Activated gamma-delta T cell treated with anti-CD3 and anti-CD28 coated beads, Interleukin-2, amount 50 U/mL, for 16 hours (primary cell): ENCODE results near the gene CFAP97.
"Not testable (repeated sequence)": the region's sequence is repeated elsewhere in the genome, so short reads cannot be mapped to it uniquely, and the experiment has no call there.

Experiments used
- DNase-seq: peaks from one replicate; pipeline ENCODE4 v3.0.0-alpha.2; 2020; ENCODE audit warnings: low read depth

Gene CFAP97

DNA sequence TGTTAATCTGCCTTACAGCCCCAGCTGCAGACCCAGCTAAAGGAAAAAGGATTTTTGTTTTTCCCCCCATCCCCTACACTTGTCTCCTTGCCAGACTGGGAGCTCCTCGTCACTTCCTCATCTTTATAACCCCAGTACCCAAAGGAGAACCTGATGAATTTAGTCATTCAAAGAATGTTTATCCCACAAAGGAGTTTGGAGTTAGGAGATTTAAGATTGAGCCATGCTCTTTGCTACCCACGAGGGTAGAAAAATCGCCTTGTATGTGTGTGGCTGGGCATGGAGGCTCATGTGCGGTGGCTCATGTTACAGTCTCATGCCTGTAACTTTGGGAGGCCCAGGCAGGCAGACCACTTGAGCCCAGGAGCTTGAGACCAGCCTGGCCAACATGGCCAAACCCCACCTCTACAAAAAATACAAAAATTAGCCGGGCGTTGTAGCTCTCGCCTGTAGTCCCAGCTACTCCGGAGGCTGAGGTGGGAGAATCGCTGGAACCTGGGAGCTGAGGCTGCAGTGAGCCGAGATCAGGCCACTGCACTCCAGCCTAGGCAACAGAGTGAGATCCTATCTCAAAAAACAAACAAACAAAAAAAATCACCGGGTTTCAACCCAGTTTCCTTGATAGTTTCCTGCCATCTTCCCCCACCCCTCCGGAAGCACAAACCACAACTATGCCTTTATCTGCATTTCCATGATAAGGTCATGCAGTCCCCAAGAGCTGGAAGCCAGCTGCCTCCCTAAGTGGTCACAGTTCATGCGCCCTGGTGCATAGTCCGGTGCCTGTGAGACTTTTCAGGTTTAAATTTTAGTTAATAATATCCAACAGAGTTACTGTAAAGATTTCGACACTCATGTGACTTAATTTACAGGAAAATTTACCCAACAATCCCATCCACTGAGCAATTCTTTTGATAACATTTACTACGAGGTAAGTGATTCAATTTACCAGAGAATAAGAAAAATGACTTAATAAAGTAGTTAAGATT lies 1.5 kb downstream of the CFAP97 start:
- no peak for DNase-seq

- not testable (repeated sequence) for DNase-seq
Observed at GRCh38 chr4:185198189-185198588, 5.6 kb downstream of the CFAP97 start.

DNA sequence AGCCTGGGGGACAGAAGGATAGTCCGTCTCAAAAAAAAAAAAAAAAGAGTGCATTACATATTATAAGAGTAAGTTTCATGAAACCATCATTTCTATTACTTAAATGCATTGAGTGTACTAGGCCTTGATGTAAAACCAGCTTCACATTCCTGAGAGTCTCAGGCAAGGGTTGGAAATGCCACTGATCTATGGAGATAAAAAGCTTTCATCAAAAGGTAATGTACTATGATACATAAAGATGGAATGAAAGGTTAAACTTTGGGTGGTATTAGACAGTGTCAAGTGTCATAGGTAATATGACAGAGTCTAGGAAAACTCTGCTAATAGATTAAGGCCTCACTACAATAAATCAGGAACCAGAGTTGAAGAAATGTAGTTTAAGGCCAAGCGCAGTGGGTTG lies 7.4 kb downstream of the CFAP97 start:
- DNase-seq, result no peak

- DNase-seq, result no peak
Observed at GRCh38 chr4:185194924-185195888, 8.6 kb downstream of the CFAP97 start.

- no peak for DNase-seq
Observed at GRCh38 chr4:185192059-185192458, 11.7 kb downstream of the CFAP97 start.

DNA sequence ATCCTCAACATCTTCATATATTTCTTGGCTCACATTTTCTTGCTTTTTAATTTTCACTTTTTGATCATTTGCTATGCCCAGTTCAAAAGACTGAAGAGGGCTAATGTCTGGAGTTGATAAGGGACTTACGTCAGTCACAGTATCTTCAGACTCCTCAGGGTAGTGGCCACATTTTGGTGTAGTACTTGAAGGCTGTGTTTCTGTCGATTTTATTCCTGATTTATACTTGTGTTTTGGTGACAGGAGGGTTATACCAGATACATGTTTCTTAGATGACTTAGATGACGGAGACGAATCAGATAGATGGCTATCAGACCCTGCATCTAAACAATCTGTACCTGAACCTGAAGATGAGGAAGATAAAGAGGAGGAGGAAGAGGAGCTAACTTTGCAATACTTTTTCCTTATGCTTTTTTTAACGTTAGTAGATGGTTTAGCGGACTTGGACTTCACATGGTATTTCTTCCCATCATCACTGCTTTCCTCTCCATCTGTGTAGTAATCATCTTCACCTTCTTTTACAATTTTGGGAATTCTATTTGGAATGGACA lies 13.4 kb downstream of the CFAP97 start:
- no peak for DNase-seq

- no peak for DNase-seq
Observed at GRCh38 chr4:185189606-185190305, 14.0 kb downstream of the CFAP97 start.

DNA sequence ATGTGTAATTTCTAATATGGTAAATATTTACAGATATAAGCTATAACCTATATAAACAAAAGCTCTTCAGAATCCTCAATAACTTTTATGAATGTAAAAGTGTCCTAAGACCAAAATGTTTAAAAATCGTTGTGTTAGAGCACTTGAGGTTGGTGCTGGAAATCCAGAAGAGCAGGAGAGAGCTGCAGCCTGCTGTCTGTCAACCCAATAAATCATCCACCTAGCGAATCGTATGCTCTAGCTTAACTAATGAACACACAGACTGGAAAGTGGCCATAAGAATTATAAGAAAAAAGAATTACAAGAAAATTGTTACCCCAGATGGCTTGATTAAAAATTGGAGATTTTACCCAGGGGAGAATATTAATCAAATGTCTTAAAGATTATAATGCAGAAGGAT lies 17.0 kb downstream of the CFAP97 start:
- no peak for DNase-seq

GRCh38 chr4:185183622-185184281 lies 20.0 kb downstream of the CFAP97 start:
- DNase-seq, result peak; percentile 72

DNA sequence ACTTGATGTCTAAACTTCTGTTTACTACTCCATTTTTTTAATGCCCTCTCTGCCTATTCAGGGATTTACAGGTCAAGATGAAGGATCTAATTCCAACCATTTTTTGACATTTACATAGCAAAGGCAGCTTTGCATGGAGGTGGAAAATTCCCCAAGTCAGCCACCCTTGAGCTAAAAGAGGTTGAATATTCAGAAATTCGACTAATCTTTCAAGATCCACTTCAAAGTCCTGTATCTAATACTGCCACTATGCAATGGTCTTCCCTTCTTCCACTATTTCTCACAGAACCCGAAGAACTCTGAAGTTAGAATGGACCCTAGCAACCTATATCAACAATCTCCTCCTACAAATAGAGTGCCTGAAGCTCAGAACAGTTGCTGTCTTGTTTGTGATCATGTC lies 21.6 kb downstream of the CFAP97 start:
- no peak for DNase-seq

GRCh38 chr4:185179488-185179887 lies 24.3 kb downstream of the CFAP97 start:
- DNase-seq, result no peak

DNA sequence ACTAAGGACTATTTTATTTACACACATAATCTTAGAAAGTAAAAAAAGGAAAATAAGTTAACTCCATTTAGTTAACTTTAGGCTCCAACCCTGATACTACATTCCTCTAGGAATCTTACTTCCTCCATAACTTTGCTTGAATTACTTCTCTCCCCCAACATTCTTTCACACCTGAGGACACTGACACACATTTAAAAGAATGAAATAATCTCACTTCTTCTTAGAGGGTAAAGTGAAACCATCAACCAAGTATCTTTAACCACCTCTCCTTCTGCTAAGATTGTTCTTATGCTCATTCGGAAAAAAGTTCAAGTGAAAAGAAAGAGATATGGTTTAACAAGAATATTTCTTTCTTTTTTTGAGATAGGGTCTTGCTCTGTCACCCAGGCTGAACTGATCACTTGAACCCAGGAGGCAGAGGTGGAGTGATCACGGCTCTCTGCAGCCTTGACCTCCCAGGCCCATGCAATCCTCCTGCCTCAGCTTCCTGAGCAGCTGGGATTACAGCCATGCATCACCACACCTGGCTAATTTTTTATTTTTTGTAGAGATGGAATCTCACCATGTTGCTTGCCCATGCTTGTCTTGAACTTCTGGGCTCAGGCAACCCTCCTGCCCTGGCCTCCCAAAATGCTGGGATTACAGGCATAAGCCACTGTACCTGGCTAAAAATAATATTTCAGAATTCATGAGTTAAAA lies 32.3 kb downstream of the CFAP97 start:
- no peak for DNase-seq

DNA sequence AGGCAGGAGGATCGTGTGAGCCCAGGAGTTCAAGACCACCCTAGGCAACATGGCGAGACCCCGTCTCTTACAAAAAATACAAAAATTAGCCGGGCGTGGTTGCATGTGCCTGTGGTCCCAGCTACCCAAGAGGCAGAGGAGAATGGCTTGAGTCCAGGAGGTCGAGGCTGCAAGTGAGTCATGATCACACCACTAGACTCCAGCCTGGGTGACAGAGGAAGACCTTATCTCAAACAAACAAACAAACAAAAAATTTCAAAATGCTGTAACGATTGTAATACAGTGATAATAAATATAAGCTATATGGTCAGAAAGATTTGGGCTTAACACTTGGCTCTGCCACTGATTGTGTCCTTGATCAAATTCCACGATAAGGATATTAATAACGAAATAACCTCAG lies 36.6 kb downstream of the CFAP97 start:
- DNase-seq, result no peak

- DNase-seq, result no peak
Observed at GRCh38 chr4:185165605-185166063, 38.2 kb downstream of the CFAP97 start.

GRCh38 chr4:185151296-185151695 lies 52.5 kb downstream of the CFAP97 start:
- no peak for DNase-seq

DNA sequence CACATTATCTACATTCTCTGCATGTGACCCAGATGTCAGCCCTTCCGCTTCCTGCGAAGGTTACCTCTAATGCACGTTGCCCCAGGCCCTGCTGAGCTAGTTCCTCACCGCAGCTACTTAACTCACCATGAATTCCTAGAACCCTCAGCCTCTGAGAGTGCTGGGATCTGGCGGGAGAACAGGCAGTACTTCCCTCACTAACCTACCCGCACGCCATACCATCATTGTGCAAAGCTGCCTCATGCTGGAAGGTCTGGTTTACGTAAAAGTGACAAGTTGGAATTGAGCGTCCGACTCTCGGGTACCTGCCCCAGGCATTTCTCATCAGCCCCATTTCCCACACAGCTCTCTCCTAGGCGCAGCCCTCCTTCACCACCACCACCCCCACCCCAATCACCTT lies 54.4 kb downstream of the CFAP97 start:
- no peak for DNase-seq

DNA sequence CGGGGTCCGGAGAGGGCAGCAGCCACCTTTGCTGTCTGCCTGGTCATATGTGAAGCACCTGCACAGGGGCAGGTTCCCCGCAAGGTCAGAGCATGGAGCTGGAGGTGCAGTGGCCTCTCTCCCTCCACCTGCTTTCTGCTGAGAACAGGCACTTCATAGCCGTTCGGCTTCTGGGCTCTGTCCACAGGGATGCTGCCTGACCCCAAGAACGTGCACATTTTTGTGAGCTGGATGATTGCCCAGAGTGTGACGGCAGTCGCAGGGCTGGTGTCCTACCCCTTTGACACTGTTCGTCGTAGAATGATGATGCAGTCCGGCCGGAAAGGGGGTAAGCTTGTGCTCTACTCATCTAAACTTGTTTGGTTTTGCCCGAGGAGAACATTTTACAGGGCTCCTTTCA lies 58.2 kb downstream of the CFAP97 start:
- DNase-seq, result no peak

GRCh38 chr4:185144601-185145240 lies 59.1 kb downstream of the CFAP97 start:
- DNase-seq, result no peak

- no peak for DNase-seq
Observed at GRCh38 chr4:185143601-185143969, 60.2 kb downstream of the CFAP97 start.
